ENCODE results near the gene ARMH3. TPM values are rescaled to one million over a fixed set of nuclear protein-coding genes. Genes with fewer than 3 reads are reported as not detected.

The ARMH3 gene
- total and polyA plus RNA-seq, 2 experiments from 2014 or later, result 8.7 to 11.1 TPM

GRCh38 chr10:102085336-102085735, 29.4 kb upstream of the ARMH3 start:
- H3K4me1 ChIP-seq (ENCODE audit: insufficient read depth), result no peaks in the 10 kb centered on the region
- no peak for TF ChIP-seq ETS1 (IDR thresholded peaks at IDR 0.05)
- TF ChIP-seq CREB1 (CRISPR knock-in tag; IDR thresholded peaks at IDR 0.05; ENCODE audit: low read depth), result no peak
- TF ChIP-seq EZH2phosphoT487 (IDR thresholded peaks at IDR 0.05; ENCODE audit: unreplicated experiment), result no peak
- TF ChIP-seq CTCF (conservative IDR thresholded peaks at IDR 0.05; ENCODE audit: low read depth in 2 of 2), result no peak
- TF ChIP-seq ZNF462 (CRISPR knock-in tag; IDR thresholded peaks at IDR 0.05), result no peak
- no peak for TF ChIP-seq ZNF114 (CRISPR knock-in tag; IDR thresholded peaks at IDR 0.05)
- TF ChIP-seq STAT1 (IDR thresholded peaks at IDR 0.05; ENCODE audit: unreplicated experiment), result no peak
- no peak for TF ChIP-seq NANOG (IDR thresholded peaks at IDR 0.05; ENCODE audit: borderline replicate concordance)
- no peak for TF ChIP-seq EZH2 (IDR thresholded peaks at IDR 0.05; ENCODE audit: low read depth, unreplicated experiment)
- TF ChIP-seq ZNF331 (CRISPR knock-in tag; IDR thresholded peaks at IDR 0.05; ENCODE audit: low read depth), result no peak
- TF ChIP-seq REST (IDR thresholded peaks at IDR 0.05; ENCODE audit: unreplicated experiment), result no peak
- TF ChIP-seq JUNB (IDR thresholded peaks at IDR 0.05; ENCODE audit: unreplicated experiment), result no peak
- TF ChIP-seq POLR2AphosphoS5 (IDR thresholded peaks at IDR 0.05; ENCODE audit: low read depth), result no peak
- no peaks in the 10 kb centered on the region for H3K9me2 ChIP-seq (ENCODE audit: insufficient read depth)
- Mint-ChIP-seq H3K27me3 (ENCODE audit: insufficient read depth, low read depth, poor library complexity) (peaks cover 3% of the 10 kb centered on the region), H3K9me3 (no peaks in the 10 kb centered on the region), H3K27ac (no peak overlapping the region), H3K36me3 (ENCODE audit: low read depth) (no peaks in the 10 kb centered on the region), H3K4me1 (no peaks in the 10 kb centered on the region), H3K4me3 (no peak overlapping the region)
- DNase-seq (ENCODE audit: low spot score) (no peak), ATAC-seq (no peak)
- H4K20me1 ChIP-seq (replicated peaks; ENCODE audit: insufficient read depth), result no peaks in the 10 kb centered on the region
- no peaks in the 10 kb centered on the region for H3F3A ChIP-seq (replicated peaks; ENCODE audit: low read depth)
- no peak overlapping the region for H3K4me3 ChIP-seq
- no peak overlapping the region for H3K27ac ChIP-seq (ENCODE audit: low read depth)
- H2AFZ ChIP-seq, result no peak overlapping the region
- no peak overlapping the region for H3K4me2 ChIP-seq
- no peaks in the 10 kb centered on the region for H3K27me3 ChIP-seq (ENCODE audit: insufficient read depth)
- no peaks in the 10 kb centered on the region for H3K79me2 ChIP-seq (replicated peaks; ENCODE audit: insufficient read depth)
- no peaks in the 10 kb centered on the region for H3K36me3 ChIP-seq (ENCODE audit: insufficient read depth)
